Aorta (tissue), 5 donors: ENCODE measurements around the gene UBE2S. TPM values are rescaled to one million over a fixed set of nuclear protein-coding genes. Genes with fewer than 3 reads are reported as not detected.
A peak's percentile ranks its signal among the peaks of the same experiment; 100 is the strongest.
"Not testable (repeated sequence)": the region's sequence is repeated elsewhere in the genome, so short reads cannot be mapped to it uniquely, and the experiment has no call there.

Source experiments
- ATAC-seq: fragments of 200-7000 bp; cut with Tn5 transposase; one replicate; pipeline ENCODE4 v1.9.1; 2022; ENCODE audit warnings: moderate library complexity; ENCODE audit not compliant: low FRiP score
- DNase-seq, 2 donors: peaks; one replicate each; pipeline ENCODE4 v3.0.0-alpha.2; 2020
- H3K27ac ChIP-seq, 2 donors: one replicate each; pipeline ENCODE4 v1.5.1; 2013; ENCODE audit warnings: low read length in 2 of 2, mild to moderate bottlenecking in 2 of 2, moderate library complexity in 2 of 2, control low read depth in 1 of 2, inconsistent platforms in 1 of 2, low read depth in 1 of 2
- H3K27me3 ChIP-seq, 2 donors: one replicate each; pipeline ENCODE4 v1.6.1; 2013; ENCODE audit warnings: control low read depth in 1 of 2, low read length in 1 of 2, mild to moderate bottlenecking in 1 of 2, moderate library complexity in 1 of 2; ENCODE audit not compliant: insufficient read depth in 2 of 2, control insufficient read depth in 1 of 2
- H3K36me3 ChIP-seq, 2 donors: one replicate each; pipeline ENCODE4 v1.6.1; 2013; ENCODE audit warnings: control low read depth in 1 of 2, low read length in 1 of 2, mild to moderate bottlenecking in 1 of 2; ENCODE audit not compliant: insufficient read depth in 2 of 2, control insufficient read depth in 1 of 2
- H3K4me1 ChIP-seq, 2 donors: one replicate each; pipeline ENCODE4 v1.6.1; 2013; ENCODE audit warnings: low read length in 2 of 2, control low read depth in 1 of 2, mild to moderate bottlenecking in 1 of 2, moderate library complexity in 1 of 2; ENCODE audit not compliant: insufficient read depth in 2 of 2, control insufficient read depth in 1 of 2
- H3K4me3 ChIP-seq, 2 donors: one replicate each; pipeline ENCODE4 v1.5.1; 2013; ENCODE audit warnings: low read length in 2 of 2, control low read depth in 1 of 2, mild to moderate bottlenecking in 1 of 2
- H3K9me3 ChIP-seq: one replicate; pipeline ENCODE4 v1.6.1; 2013; ENCODE audit warnings: mild to moderate bottlenecking, low read length; ENCODE audit not compliant: control insufficient read depth
- WGBS, 2 donors: extraction: QIAGEN DNeasy Blood & Tissue Kit; methylation state at CpG; one replicate each; pipeline ENCODE4 v1.1.7; 2013; 5-methylcytosine and 5-hydroxymethylcytosine counted together
- intact Hi-C, 2 donors: fragments of 100-400 bp; cut with DNase I; formaldehyde crosslinking; loops; one replicate each; pipeline versions ENCODE4 v1.14.2 to v1.15.0; 2022
- polyA plus RNA-seq, 2 donors: library from polyadenylated mRNA; stranded (reverse); fragments of 200-250 nt; gene quantifications; one replicate each; pipeline ENCODE4 v1.2.3, GENCODE V29; 2013
- total RNA-seq, 2 donors: library from RNA; stranded (reverse); fragmentation: NEBNext Ultra II Directional; extraction: Animal tissue kit (Norgen Biotek cat#: 25700); gene quantifications; one replicate each; pipeline ENCODE4 v1.2.1, GENCODE V29; 2021
- donor health status: healthy with polysubstance abuse.
- donor health status: Bipolar disorder and iron deficiency.
- donor health status: DM: no; HTN: no; CAD: no.
- donor health status: DM: no; HTN: no; CAD: no.
- donor health status: DM: yes; HTN: yes; CAD: no.

Gene UBE2S
- total and polyA plus RNA-seq, 4 donors, result 7.0 to 26.8 (median 10.8) TPM

DNA sequence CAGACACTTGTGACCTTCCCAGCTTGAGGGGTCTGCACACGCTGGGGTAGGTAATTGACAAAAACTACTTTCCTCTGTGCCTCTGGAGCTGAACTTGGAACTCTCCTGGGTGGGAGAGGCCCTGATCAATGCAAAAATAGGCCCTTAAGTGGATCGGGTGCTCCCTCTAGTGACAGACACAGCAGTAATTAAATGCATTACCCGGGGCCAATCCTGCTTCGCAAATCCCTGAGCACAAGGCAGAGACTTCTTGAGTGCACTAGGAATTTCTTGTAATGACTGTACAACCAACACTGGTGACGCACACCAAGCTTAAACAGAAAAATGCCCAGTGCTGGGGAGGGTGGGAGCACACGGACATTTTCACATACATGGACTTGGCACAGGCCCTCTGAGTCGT lies 10.6 kb upstream of the UBE2S start:
- no peaks in the 10 kb centered on the region for H3K9me3 ChIP-seq
- H3K4me3 ChIP-seq, result no peak overlapping the region
- ATAC-seq (peak; percentile 74), DNase-seq (no peak)
- H3K36me3 ChIP-seq, result no peaks in the 10 kb centered on the region
- no peak overlapping the region for H3K27ac ChIP-seq
- no peaks in the 10 kb centered on the region for H3K27me3 ChIP-seq
- no peaks in the 10 kb centered on the region for H3K4me1 ChIP-seq
- intact Hi-C loops, result loop anchor here in 1 of 2 donors (10.0 kb wide), 1 partner anchor 273 kb away; the partner anchor contains the start of gene TNNT1
- WGBS, 2 donors, result 14 to 15% methylated on average over 7 of the region's 7 CpGs

DNA sequence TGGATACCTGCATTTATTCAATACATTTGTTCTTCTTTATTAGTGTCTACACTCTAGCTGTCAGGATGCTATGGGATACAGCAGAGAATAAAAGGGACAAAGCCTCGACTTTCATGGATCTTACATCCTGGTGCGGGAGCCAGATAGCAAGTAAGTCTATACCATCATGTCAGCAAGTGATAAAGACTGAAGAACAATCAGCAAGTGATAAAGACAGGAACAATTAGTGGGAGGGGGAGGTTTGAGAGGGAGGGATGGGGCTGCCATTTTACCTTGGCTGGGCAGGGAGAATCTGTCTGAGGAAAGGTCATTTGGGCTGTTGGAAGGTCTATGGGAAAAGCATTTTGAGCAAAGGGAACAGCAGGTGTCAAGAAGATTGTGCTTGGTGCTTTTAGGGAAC lies 2.6 kb upstream of the UBE2S start:
- DNase-seq, result no peak
- intact Hi-C loops, result loop anchor here in 1 of 2 donors (10.0 kb wide), 1 partner anchor 265 kb away; the partner anchor contains the start of gene TNNT1

DNA sequence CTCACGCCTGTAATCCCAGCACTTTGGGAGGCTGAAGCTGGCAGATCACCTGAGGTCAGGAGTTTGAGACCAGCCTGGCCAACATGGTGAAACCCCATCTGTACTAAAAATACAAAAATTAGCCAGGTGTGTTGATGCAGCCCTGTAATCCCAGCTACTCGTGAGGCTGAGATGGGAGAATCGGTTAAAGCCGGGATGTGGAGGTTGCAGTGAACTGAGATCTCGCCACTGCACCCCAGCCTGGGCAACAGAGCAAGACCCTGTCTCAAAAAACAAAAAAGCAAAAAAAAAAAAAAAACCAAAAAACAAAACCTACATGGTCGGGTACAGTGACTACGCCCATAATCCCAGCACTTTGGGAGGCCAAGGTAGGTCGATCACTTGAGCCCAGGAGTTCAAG lies 1.6 kb upstream of the UBE2S start:
- H3K4me1 ChIP-seq, H3K9me3 ChIP-seq, H3K4me3 ChIP-seq, H3K36me3 ChIP-seq, H3K27me3 ChIP-seq, H3K27ac ChIP-seq, DNase-seq, ATAC-seq, intact Hi-C loops: not testable (repeated sequence)
- WGBS, 2 donors, result 97% methylated on average over 8 of the region's 8 CpGs

More for the DNA sequence above, 2.6 kb upstream of the UBE2S start:
- ATAC-seq, result no peak
- H3K36me3 ChIP-seq, result no peaks in the 10 kb centered on the region
- H3K4me1 ChIP-seq, result peaks cover 0 to 2% of the 10 kb centered on the region in 2 donors
- no peak overlapping the region for H3K27ac ChIP-seq
- no peak overlapping the region for H3K4me3 ChIP-seq
- H3K9me3 ChIP-seq, result no peaks in the 10 kb centered on the region
- H3K27me3 ChIP-seq, result no peaks in the 10 kb centered on the region
- WGBS, 2 donors, result 97 to 98% methylated on average over 2 of the region's 2 CpGs

DNA sequence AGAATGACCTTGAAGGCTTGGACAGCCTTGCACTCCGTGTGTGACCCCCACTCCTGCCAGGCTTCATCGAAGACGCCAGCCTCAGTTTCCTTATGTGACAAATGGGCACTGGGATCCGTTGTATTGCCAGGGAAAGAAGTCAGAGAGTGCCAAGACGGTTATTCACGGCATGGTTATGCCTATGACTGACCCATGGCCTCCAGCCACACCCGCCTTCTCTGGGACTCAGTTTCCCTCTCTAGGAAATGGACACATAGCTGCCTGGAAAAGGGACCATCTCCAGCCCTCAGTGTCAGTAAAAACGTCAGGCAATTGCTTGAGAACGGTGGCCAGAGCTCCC lies 915 bp upstream of the UBE2S start:
- 60 to 66% methylated on average over 9 of the region's 9 CpGs for WGBS, 2 donors
- Histone ChIP-seq H3K36me3 (no peaks in the 10 kb centered on the region), H3K4me3 (peak overlapping the region in 1 of 2 donors; percentile 20), H3K27ac (peak overlapping the region in 1 of 2 donors; percentile 77), H3K27me3 (no peaks in the 10 kb centered on the region), H3K9me3 (no peaks in the 10 kb centered on the region), H3K4me1 (peaks cover 0 to 2% of the 10 kb centered on the region in 2 donors)
- ATAC-seq (no peak), DNase-seq (no peak)
- intact Hi-C loops, result no loop called here

DNA sequence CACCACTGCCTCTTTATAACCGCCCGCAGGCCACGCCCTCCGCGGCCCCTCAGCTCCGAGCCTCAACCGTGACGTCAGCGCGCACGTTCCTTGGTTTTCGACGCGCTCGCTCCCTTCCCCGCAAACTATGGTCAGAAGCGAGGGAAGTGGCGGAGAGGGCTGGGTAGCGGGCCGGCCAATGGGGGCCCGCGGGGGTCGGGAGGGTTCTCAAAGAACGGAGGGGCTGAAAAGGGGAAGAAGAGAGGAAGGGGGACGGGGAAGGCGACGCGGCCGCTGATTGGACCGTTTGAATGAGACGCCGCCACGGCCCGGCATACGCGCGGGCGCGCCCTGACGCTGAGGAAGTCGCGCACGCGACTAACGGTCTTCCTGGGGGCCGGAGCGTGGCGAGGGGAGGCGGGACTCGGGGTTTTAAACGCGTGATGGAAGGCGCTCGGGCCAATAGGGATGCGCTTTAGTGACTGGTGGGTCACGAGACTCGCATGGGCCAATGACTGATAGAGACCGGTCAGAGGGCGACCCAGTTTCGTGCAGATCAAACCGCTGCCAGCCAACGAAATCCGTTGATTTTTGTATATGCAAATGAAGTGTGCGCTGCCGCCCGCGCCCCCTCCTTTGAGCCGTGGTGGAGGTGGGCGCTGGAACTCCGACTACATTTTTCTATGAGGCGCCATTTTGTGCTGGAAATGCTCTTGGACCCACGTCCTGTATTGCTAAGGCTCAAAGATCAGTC lies 378 bp upstream of the UBE2S start:
- peak; percentile 99 for DNase-seq
- peak; percentile 97 for ATAC-seq
- no peaks in the 10 kb centered on the region for H3K27me3 ChIP-seq
- 0 to 1% methylated on average over 63 to 72 of the region's 72 CpGs for WGBS, 2 donors
- no peaks in the 10 kb centered on the region for H3K9me3 ChIP-seq
- intact Hi-C loops, result loop anchor here in 1 of 2 donors (1.0 kb wide), 1 partner anchor 23 kb away; the partner anchor contains the start of gene RPL28
- peak overlapping the region in 1 of 2 donors; percentile 81 for H3K27ac ChIP-seq
- H3K4me3 ChIP-seq, result peak overlapping the region; percentile 20 to 58
- H3K36me3 ChIP-seq, result no peaks in the 10 kb centered on the region
- peaks cover 0 to 2% of the 10 kb centered on the region in 2 donors for H3K4me1 ChIP-seq

DNA sequence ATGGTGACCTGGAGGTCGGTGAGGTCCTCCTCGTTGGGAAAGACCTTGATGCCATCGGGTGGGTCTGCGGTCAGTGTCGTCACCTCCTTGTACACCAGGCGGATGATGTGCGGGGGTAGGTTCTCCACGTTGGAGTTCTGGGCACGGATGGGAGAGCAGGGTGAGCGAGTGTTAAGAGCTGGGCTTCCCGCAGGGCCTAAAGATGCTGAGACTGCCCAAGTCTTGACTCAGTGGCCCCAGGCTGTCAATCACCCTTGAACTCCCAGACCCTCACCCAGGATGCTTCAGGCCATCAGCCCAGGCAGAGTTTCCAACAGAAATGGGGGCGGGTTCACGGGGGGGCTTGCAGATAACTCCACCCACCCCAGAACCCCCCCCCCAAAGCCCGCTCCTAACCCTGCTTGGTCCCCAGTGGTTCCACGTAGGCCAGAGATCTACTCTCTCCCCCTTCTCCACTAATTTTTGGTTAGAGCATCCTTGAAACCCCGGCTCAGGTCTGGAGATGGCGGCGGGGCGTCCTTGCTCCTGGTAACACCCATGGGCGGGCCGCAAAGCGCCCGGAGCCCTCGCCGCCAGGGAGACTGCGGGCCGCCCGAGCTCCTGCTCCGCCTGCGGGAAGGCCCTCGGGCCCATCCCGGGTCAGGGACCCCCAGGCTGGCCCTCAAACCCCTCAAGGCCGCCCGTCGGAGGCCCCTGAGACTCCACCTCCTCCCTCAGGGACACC lies 600 bp downstream of the UBE2S start:
- no peaks in the 10 kb centered on the region for H3K27me3 ChIP-seq
- DNase-seq (peak; percentile 60 to 83), ATAC-seq (peak; percentile 2)
- peak overlapping the region; percentile 40 to 58 for H3K4me3 ChIP-seq
- no peaks in the 10 kb centered on the region for H3K9me3 ChIP-seq
- peaks cover 0 to 2% of the 10 kb centered on the region in 2 donors for H3K4me1 ChIP-seq
- 10 to 11% methylated on average over 35 of the region's 35 CpGs for WGBS, 2 donors
- intact Hi-C loops, result loop anchor here in 1 of 2 donors (1.0 kb wide), 1 partner anchor 22 kb away; the partner anchor contains the start of gene RPL28
- no peaks in the 10 kb centered on the region for H3K36me3 ChIP-seq
- peak overlapping the region; percentile 24 to 81 for H3K27ac ChIP-seq

DNA sequence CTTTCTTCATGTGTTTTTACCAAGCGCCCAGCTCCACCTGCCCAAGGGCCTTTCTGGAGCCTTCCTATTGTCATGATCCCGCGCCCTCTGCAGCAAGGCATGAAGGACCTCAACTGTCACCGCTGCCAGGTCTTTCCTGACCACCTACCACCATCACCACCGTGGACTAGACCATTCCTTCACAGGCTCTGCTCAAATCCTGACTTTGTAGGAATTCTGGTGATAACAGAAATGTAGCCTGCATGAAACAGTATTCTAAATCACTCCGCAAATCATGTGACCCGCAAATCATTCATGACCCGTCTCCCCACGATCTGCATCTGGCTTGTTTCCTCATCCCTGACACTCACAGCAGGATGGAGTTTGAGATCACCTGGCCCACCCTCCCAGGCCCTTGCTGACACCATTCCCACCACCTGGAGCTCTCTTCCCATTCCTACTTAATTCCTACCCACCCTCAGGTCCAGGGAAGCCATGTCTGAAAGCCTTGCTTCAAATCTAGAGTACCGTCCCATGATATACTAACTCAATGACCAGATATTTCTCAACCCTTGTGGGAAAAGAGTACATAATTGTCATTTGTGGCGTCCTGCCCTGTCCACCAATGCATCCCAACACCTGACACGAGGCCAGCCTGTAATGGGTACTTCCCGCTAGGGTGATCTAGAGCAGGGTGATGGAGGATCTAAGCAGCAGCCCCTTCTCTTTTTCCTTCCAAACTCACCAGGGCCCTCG lies 1.3 kb downstream of the UBE2S start:
- 75 to 79% methylated on average over 14 of the region's 14 CpGs for WGBS, 2 donors
- no peak for DNase-seq
- Histone ChIP-seq H3K9me3 (no peaks in the 10 kb centered on the region), H3K36me3 (no peaks in the 10 kb centered on the region), H3K27me3 (no peaks in the 10 kb centered on the region), H3K4me3 (peak overlapping the region in 1 of 2 donors; percentile 58), H3K4me1 (peaks cover 0 to 2% of the 10 kb centered on the region in 2 donors), H3K27ac (no peak overlapping the region)
- intact Hi-C loops, result no loop called here
- ATAC-seq, result no peak

DNA sequence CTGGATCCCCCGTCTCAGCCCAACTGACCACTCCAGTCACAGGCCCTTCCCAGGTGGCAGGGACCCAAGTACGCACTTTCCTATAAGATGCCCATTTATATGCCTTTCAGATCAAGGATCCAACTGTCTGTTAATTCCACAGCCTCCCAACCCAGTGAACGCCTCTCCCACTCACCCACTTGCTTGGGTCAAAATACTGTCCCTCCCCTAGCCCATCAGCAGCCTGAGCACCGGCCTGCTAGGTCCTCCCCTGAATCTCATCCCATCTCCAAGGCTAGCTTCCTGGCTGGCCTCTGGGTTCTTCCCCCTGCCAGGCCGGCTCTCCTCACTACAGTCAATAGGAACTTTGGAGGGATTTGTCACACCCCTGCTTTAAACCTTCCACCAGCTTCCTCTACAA lies 1.9 kb downstream of the UBE2S start:
- Histone ChIP-seq H3K27me3 (no peaks in the 10 kb centered on the region), H3K9me3 (no peaks in the 10 kb centered on the region), H3K4me3 (no peak overlapping the region), H3K36me3 (no peaks in the 10 kb centered on the region), H3K4me1 (peaks cover 0 to 2% of the 10 kb centered on the region in 2 donors), H3K27ac (no peak overlapping the region)
- ATAC-seq (no peak), DNase-seq (no peak)
- intact Hi-C loops, result no loop called here
- WGBS, 2 donors, result 80 to 82% methylated on average over 5 of the region's 5 CpGs
